HG02970 (cell line): ENCODE measurements around the gene DCLK1.
"Not testable (repeated sequence)": the region's sequence is repeated elsewhere in the genome, so short reads cannot be mapped to it uniquely, and the experiment has no call there.

Experiments
- ATAC-seq: cut with Tn5 transposase; IDR thresholded peaks from one replicate; pipeline ENCODE4 v1.9.1; 2021; ENCODE audit warnings: mild to moderate bottlenecking, moderate library complexity, moderate number of reproducible peaks; ENCODE audit not compliant: unreplicated experiment, low FRiP score

The DCLK1 gene

DNA sequence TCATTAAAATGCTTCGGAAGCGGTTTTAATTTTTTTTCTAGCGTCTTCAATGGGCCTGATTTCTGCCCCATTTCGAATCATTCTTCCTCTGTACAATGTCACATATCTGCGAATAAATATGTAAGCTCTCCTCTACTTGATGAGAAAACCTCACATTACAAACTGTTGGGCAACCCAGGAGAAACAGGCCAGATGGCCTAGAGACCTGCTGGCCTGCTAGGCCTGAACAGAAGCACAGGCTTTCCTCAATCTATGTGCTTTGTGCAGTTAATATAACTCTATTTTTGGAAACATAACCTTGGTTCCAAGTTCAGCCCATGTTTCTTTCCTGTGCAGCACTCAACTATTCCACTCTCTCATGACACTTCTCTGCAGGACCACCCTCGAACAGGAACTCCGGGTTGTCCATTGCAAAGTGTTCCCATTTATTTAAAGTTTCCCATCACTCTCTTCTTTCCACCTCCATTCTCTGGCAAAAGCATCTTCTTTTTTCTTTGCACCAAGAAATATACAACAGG lies 42.0 kb downstream of the DCLK1 start:
- ATAC-seq, result no peak

- no peak for ATAC-seq
Measured at GRCh38 chr13:36088463-36088862, 42.7 kb downstream of the DCLK1 start.

GRCh38 chr13:36088001-36088400 lies 43.2 kb downstream of the DCLK1 start:
- ATAC-seq, result no peak

DNA sequence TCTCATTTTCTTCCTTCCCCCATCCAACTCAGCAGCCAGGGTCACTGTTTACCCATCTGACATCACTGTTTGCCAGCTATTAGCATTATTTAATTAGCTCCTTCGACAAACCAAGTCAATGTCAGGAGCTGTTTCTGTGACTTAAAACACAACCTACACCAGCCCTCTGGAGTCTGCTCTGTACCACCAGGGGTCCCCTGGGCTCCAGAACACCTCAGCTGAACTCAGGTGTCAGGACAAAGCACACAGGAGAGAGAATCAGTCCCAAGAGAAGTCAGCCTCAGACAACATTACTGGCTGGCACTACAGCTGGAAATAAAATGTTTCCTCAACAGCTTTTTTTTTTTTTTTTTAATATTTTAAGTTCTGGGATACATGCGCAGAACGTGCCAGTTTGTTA lies 45.1 kb downstream of the DCLK1 start:
- no peak for ATAC-seq

DNA sequence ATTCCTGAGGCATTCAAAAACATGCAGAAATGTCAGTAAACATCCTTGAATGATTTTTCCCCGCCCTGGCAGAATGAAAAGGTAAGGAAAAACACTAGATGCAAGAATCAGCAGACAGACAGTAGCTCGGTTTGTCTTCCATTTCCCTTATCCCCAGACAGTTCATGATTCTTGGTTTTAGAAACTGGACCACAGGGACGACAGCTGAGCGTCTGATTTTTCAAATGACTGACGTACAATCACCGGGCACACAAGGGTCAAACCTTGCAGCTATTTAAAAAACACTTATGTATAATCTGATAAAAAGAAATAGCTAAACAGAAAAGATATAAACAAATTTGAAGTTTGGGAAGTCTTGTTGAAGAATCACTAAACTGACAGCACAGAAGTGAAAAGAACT lies 47.1 kb downstream of the DCLK1 start:
- ATAC-seq, result no peak

- ATAC-seq, result no peak
Measured at GRCh38 chr13:36082806-36083205, 48.4 kb downstream of the DCLK1 start.

GRCh38 chr13:36082396-36082795 lies 48.8 kb downstream of the DCLK1 start:
- no peak for ATAC-seq

GRCh38 chr13:36076211-36076610 lies 55.0 kb downstream of the DCLK1 start:
- no peak for ATAC-seq

GRCh38 chr13:36074659-36075058 lies 56.5 kb downstream of the DCLK1 start:
- no peak for ATAC-seq

DNA sequence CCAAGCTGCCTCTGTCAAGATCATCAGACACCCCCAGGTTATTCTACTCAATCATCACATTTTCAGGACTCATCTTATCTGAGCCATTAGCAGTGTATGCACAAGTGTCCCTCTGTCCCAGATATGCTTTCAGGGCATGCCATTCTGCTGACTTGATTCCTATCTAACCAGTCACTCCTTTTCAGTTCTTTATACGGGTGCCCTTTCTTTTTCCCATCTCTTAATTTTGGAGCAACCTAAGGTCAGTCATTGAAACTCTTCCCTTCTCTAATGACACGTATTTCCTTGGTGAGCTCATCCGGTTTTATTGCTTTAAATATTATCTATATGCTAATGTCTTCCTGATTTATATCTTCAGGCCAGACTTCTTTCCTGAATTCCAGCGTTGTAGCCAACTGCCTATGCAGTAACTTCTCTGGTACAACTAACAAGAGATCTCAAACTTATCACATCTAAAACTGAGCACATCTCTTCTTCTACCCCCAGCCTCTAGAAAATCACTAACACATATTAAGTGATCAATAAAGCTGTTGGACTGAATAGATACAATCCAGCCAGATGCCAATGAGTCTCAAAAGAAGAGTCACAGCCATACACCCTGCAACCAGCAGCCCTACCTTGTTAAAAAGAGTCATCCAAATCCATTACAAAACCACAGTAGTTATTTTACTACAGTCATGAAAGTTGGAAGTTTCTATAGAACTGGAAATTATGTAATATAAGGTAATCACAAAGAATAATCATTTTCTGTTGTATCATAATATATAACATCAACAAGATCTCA lies 58.8 kb downstream of the DCLK1 start:
- no peak for ATAC-seq

DNA sequence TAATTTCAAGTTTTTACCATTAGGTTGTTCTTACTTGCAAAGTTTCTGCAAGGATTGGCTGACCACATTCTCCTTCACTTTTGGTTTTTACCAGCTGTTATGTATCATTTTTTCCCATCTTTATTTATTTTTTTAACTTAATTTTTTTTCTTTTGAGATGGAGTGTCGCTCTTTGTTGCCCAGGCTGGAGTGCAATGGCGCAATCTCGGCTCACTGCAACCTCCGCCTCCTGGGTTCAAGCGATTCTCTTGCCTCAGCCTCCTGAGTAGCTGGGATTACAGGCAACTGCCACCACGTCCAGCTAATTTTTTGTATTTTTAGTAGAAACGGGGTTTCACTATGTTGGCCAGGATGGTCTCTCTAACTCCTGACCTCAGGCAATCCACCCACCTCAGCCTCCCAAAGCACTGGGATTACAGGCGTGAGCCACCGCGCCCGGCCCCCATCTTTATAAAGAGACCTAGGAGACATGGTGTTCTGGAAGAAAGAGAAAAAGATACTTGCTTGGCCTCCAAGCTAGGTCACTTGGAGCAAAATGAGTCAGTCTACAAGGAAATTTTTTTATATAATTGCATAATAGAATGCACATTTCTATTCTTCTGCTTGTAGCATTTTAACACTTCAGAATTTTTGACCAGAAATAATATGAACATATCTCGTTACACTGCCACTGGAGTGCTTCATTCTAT lies 60.5 kb downstream of the DCLK1 start:
- ATAC-seq, result not testable (repeated sequence)

DNA sequence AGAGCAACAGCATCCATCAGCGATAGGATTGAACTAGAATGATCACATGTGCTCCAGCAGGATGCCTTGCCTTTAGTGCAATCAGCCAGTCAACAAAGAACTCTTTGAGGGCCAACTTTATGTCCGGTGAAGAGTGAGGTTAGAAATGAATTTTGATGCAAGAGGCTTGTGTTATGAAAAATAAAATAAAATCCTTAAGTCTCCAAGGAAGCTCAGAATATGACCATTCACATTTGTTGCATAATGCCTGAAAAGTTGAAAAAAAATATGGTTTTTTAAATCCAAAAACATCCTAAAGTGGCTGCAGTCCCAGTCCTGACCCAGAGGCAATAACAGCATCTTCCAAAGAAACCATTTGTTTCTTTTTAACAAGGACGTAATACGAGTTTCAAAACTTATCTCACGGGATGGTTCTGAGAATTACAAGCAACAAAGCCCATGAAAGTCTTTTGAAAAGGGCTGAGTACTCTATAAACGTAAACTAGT lies 61.3 kb downstream of the DCLK1 start:
- ATAC-seq, result no peak

DNA sequence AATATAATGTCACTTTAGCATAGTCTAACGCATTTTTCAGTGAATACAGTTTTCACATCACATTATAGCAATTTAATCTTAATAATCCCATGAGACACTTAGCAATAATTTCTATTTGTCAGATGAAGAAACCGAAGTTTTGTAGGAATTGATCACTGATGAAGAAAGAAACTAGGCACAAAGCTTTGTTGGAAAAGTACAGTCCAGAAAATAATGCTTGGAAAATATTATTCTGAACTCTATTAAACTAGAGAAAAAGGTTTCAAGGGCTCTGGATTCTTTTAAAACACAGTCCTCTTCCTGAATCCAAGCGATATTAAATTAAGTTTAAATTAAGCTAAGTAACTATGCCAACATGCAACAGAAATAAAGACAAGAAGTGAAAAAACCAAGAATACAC lies 62.2 kb downstream of the DCLK1 start:
- ATAC-seq, result no peak

- no peak for ATAC-seq
Measured at GRCh38 chr13:36068566-36068965, 62.6 kb downstream of the DCLK1 start.

DNA sequence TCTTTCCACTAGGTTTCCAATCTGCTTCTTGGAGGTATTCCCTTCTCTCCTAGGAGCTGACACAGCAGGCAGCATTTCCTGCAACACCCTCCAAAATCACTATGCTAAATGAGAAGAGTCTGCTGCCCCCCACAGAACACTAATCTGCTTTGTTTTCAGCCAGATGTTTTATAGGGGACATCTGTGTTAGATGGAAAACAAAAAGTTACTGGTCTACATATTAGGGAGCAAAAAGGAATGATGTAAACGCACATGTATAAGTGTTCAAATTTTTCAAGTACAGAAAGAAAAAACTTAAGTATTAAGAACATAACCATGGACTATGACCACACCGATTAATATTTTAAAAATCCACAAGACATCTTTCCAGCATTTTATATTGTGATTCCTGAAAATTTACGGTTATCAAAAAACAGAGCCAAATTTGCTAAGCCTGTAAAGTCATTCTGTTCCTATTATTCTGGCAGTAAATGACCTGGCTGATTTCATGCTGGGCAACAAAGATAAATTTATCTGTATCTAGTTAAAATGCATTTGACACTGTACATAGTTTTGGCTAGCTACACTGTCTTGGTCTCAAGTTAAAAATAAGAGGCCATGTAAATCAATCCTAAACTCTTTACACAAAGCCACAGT lies 63.3 kb downstream of the DCLK1 start:
- no peak for ATAC-seq

- ATAC-seq, result no peak
Measured at GRCh38 chr13:36062249-36062648, 68.9 kb downstream of the DCLK1 start.

DNA sequence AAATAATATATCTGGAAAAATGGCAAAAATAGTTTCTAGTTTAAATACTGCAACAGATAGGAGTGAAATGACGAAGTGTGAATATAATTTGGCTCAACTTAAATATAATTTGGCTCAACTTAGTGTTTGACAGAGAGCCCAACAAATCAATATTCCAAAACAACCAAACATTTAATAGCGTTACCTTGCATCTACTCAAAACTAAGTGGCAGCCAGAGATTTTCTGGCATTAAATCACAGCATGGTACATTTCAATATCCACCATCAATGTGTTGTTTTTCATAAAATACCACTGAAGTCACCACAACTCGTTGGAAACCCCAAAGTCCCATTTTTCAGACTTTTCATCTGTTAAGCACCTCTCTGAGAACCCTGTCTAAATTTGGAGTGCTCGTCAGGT lies 69.6 kb downstream of the DCLK1 start:
- no peak for ATAC-seq

- ATAC-seq, result no peak
Measured at GRCh38 chr13:36061054-36061453, 70.1 kb downstream of the DCLK1 start.

GRCh38 chr13:36059321-36059720 lies 71.9 kb downstream of the DCLK1 start:
- ATAC-seq, result no peak

DNA sequence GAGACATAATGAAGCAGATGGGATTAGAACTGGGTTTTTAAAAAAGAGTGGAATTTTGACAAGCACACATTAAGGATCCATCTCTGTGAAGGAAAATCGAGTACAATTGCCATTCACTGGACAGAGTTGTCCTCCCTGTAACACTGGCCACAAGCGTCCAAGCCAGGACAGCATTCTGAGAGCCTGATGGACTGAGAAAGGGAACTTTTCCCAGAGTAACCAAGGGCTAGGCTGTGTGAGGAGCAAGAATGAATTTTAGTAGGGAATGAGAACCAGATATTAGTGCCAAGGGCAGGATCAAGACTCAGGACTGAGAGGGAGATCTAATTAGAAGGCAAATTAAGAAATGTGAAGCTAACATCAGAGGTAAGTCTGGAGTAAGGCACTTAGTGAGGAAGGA lies 73.1 kb downstream of the DCLK1 start:
- no peak for ATAC-seq

DNA sequence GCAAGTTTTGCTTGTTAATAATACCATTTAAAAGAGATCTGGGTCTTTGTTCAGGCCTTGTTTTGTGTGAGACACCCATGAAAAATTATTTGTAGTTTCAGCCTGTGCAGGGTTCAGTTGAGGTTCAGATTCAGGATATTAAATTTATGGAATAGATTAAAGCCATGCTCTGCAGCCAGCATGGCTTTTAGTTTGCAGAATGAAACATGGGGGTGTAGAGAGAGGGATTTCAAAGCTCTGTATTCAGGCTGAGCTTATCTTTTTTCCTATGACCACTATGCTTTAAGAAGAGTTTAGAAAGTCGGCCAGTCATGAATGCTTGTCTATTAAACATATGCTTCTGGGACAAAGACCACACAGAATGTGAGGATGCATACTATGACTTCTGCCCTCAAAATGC lies 73.6 kb downstream of the DCLK1 start:
- no peak for ATAC-seq
